HG03565 (cell line): ENCODE data around the gene RLN2.
"Not testable (repeated sequence)": the region's sequence is repeated elsewhere in the genome, so short reads cannot be mapped to it uniquely, and the experiment has no call there.

Experiments used
- ATAC-seq: cut with Tn5 transposase; IDR thresholded peaks from one replicate; pipeline ENCODE4 v1.9.1; 2021; ENCODE audit warnings: mild to moderate bottlenecking, moderate library complexity; ENCODE audit not compliant: unreplicated experiment

Gene RLN2, protein sequence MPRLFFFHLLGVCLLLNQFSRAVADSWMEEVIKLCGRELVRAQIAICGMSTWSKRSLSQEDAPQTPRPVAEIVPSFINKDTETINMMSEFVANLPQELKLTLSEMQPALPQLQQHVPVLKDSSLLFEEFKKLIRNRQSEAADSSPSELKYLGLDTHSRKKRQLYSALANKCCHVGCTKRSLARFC

DNA sequence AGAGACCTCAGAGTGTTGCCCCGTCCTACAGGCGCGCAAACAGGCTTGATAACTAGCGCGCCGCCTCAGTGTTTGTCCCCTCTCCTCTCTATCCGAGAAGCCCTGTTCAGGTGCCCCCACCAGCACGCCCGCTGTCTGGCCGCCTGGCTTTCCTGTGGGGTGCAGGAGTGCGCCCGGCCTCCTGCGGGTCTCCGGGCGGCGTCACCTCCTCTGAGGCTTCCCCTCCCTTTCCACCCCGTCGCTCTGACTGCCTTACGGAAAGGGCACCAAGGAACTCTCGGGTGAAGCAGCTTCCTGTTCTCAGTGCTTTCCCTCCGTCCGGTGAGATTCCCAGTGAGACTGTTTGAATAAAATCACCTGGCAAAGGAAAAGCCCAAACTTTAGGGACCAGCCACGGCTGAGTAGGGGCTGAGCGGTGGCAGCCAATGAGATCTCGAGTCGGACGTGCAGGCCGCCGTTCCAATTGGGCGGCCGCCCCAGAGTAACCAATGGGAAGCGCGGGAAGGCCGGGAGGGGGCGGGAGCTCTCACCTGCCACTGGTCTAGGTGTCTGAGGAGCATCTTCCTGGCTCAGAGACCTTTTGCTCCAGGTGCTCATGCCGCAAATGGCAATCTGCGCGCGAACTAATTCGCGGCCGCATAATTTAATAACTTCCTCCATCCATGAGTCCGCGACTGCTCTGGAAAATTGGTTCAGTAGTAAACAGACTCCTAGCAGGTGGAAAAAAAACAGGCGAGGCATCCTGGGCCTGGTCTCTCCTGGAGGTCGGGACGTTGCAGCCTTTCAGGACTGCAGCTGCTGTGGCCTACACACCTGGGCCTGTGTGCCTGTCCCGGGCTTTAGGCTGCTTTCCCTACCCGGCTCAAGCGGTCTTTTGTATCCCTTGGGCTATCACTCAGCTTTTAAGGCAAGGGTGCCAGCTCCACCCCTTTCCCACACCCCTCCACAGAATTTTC lies at the start of gene RLN2:
RLN2 (minus strand) TSS at position 877 of the 956 bp plus-strand sequence; CDS start at position 741, 136 bp downstream.
- peak; percentile 98 for ATAC-seq

DNA sequence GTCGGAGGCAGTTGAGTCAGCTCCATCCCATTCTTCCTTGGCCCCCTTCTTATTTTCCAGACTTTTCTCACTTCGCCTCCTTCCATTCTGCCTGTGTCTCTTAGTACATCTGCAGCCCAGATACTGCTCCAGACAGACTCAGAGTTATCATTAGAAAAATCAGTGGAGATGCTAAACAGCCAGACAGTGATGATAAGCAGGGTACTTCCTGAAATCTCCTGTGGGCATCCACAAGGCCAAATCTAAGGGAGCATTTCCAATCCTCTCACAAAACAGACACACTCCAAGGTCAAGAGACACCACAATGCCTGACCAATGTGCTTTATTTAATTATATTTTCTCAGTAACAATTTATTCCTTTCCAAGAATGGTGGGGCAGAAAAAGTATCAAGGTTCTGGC lies 49.7 kb upstream of the RLN2 start:
- ATAC-seq, result no peak

DNA sequence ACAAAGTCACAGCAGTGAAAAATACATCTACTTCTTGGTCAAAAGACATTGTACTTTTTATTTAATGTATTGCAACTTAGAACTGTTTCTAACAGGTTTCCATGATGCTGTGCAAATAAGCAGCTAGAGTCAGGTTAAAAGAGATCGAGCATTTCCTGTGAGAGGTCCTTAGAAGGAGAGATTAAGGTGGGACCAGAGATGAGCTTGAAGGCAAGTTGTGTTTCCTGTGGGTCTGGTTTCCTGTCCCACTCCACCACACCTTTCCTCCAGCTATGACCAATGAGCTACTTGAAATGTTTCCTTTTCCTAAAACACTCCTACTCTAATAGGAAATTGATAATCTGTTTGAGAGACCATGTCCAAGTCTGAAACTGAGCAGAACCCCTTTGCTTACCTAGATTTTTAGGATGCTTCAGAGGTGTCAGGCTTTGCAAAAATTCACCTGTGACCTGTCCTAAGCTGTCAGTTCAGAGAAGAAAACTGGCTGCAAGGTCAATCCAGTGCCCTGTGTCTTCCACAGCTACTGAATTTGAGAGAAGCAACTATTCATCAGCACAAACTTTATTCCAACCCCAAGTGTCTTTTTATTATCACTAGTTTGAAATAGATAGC lies 48.2 kb upstream of the RLN2 start:
- ATAC-seq, result no peak

DNA sequence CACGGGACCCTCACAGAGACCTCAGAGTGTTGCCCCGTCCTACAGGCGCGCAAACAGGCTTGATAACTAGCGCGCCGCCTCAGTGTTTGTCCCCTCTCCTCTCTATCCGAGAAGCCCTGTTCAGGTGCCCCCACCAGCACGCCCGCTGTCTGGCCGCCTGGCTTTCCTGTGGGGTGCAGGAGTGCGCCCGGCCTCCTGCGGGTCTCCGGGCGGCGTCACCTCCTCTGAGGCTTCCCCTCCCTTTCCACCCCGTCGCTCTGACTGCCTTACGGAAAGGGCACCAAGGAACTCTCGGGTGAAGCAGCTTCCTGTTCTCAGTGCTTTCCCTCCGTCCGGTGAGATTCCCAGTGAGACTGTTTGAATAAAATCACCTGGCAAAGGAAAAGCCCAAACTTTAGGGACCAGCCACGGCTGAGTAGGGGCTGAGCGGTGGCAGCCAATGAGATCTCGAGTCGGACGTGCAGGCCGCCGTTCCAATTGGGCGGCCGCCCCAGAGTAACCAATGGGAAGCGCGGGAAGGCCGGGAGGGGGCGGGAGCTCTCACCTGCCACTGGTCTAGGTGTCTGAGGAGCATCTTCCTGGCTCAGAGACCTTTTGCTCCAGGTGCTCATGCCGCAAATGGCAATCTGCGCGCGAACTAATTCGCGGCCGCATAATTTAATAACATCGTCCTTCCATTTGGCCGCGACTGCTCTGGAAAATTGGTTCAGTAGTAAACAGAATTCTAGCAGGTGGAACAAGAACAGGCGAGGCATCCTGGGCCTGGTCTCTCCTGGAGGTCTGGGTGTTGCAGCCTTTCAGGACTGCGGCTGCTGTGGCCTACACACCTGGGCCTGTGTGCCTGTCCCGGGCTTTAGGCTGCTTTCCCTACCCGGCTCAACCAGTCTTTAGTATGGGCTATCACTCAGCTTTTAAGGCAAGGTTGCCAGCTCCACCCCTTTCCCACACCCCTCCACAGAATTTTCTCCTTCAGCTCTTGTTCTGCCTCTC lies 34.8 kb upstream of the RLN2 start, which contains the start of gene RLN1:
RLN1 (minus strand) TSS at position 885 of the 990 bp plus-strand sequence; CDS start at position 755, 130 bp downstream.
- peak; percentile 97 for ATAC-seq

DNA sequence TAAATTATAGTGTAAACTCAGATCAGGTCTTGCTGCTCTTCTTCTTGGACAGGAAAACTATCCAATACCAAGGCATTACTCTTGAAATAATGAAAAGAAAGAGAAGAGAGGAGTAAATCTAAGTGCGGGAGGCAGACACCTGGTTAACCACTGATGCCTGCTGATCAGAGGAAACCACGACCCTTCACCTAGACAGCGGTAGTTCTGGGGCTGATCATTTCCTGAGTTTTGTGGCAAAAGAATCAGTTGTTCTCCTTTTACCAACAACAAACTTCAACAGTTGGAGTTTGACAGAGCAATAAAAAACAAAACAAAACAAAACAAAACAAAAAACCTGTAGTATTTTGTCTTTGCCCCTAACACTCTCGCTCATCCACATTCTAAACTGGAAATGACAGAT lies 32.2 kb upstream of the RLN2 start:
- no peak for ATAC-seq

DNA sequence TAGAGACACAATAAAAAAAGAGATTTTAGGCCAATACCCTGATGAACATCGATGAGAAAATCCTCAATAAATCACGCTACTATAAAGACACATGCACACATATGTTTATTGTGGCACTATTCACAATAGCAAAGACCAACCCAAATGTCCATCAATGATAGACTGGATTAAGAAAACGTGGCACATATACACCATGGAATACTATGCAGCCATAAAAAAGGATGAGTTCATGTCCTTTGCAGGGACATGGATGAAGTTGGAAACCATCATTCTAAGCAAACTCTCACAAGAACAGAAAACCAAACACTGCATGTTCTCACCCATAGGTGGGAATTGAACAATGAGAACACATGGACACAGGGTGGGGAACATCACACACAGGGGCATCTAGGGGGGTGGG lies 26.8 kb upstream of the RLN2 start:
- not testable (repeated sequence) for ATAC-seq

DNA sequence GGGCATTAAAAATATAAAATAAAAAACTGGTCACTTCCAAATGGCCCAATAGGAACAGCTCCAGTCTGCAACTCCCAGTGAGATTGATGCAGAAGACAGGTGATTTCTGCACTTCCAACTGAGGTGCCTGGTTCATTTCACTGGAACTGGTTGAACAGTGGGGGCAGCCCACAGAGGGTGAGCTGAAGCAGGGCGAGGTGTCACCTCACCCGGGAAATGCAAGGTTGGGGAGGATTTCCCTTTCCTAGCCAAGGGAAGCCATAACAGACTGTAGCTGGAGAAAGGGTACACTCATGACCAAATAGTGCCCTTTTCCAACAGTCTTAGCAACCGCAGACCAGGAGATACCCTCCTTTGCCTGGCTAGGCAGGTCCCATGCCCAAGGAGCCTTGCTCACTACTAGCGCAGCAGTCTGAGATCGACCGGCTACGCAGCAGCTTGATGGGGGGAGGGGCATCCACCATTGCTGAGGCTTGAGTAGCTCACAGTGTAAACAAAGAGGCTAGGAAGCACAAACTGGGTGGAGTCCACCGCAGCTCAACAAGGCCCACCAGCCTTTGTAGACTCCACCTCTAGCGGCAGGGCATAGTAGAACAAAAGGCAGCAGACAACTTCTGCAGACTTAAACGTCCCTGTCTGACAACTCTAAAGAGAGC lies 22.5 kb upstream of the RLN2 start:
- no peak for ATAC-seq

DNA sequence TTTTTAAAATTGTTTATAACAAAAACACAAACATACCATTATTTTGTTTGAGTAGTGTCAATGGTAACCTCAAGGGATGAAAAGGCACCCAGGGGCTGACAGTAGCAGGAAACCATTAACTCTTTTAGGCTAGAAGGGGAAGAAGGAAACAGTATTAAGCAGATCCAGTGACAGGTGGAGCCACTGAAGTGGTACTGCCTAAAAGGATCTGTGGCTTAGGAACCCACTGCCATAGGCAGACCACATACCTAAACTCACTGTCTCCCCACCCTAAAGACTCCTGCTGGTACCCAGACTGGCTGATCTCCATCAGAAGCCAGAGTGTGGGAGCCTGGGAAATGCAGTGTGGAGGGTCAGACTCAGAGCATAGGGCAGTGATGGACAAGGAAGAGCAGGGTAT lies 21.7 kb upstream of the RLN2 start:
- ATAC-seq, result no peak

DNA sequence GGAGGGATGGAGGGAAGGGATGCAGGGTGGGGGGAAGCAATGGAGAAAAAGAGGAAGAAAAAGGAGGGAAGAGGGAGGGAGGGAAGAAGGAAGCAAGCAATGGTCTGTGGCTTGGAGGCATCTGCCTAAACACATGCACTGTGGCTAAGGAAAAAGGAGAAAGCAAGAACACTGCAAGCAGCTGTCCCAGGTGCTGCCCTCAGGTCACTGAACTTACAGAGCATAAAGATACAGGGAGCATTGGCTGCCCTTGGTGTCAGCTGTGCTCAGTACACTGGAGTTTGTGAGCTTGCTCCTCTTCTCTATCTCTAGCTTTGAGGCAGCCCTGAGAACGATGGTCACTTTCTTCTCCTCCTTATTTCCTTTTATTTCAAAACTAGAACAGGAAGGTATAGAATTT lies 17.1 kb upstream of the RLN2 start:
- ATAC-seq, result not testable (repeated sequence)

DNA sequence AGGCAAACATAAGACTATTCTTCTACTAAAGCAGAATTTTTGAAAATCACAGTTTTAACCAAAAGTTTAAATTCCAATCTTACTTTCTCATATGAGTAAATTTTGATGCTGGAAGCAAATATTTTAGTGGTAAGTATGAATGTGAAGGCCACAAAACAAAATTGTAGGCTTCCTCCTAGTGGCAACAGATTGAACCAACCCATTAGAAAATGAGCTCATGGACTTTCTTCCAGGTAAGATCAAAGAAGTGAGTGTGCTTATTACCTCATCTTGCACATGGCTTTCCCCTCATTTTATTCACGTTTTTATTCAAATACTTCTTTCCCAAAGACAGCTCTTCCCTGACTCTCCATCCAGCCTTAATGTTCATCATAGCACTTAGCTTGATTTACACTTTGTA lies 16.5 kb upstream of the RLN2 start:
- no peak for ATAC-seq

DNA sequence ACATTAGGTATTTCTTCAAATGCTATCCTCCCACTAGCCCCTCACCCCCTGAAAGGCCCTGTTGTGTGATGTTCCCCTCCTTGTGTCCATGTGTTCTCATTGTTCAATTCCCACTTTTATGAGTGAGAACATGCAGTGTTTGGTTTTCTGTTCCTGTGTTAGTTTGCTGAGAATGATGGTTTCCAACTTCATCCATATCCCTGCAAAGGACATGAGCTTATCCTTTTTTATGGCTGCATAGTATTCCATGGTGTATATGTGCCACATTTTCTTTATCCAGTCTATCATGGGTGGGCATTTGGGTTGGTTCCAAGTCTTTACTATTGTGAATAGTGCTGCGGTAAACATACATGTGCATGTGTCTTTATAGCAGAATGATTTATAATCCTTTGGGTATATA lies 11.9 kb upstream of the RLN2 start:
- not testable (repeated sequence) for ATAC-seq

DNA sequence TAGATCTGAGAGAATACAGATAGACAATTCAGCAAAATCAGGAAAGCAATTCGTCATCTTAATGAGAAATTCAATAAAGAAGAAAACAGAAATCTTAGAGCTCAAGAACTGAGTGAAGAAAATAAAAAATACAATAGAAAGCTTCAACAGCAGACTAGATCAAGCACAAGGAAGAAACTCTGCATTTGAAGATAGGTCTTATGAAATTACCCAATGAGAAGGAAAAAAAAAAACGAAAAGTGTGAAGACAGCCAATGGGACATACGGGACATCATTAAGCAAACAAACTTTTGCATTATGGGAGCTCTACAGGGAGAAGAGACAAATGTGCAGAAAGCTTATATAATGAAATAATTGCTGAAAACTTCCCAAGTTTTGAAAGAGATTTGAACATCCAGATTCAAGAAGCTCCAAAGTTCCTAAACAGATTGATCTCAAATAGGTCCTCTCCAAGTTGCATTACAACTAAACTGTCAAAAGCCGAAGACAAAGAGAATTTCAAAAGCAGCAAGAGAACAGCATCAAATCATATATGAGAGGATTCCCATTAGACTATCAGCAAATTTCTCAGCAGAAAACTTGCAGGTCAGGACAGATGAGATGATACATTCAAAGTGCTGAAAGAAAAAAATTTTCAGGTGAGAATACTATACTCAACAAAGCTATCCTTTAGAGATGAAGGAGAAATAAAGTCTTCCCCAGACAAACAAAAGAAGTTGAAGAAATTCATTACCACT lies 10.8 kb upstream of the RLN2 start:
- ATAC-seq, result no peak

DNA sequence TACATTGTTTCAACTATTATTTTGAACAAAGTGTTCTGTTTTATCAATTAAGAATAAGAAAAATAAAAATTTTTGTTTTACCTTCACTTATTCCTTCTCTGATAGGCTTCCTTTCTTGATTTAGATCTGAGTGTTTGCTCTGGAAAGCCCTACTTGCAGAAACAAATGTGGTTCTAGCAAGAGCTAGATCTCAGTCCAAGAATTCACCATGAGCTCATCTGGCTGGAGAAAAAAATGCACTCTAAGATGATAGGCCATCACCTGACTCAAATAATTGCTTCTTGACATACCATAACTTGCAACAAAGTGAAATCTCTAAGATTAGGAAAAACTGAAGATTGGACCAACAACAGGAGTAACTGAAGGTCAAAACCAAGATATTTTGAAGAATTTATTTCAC lies 6.3 kb upstream of the RLN2 start:
- no peak for ATAC-seq

DNA sequence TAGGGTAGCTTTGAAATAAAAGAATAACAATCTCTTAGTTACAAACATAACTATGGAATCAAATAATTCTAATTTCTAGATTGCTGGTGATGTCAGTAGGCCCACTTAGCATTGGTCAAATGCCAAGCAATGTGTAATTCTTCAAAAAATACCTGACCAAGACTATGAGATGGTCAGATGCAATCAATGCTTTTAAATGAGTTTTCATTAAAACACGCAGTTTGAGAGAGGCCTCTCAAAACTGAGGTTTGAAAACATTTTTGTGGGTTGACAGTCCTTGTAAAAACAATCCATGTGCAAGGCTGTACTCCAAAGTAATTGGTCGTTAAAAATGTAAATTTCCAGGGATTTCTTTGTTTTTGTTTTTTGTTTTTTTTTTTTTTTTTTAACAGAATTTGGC lies 1.2 kb upstream of the RLN2 start:
- ATAC-seq, result no peak

DNA sequence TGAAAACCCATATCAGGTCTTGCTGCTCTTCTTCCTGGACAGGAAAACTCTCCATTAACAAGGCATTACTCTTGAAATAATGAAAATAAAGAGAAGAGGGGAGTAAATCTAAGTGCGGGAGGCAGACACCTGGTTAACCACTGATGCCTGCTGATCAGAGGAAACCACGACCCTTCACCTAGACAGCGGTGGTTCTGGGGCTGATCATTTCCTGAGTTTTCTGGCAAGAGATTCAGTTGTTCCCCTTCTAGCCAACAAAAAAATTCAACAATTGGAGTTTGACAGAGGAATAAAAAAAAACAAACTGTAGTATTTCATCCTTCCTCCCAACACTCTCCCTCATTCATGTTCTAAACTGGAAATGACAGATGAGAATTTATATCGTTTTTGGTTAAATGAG lies 3.0 kb downstream of the RLN2 start:
- no peak for ATAC-seq

DNA sequence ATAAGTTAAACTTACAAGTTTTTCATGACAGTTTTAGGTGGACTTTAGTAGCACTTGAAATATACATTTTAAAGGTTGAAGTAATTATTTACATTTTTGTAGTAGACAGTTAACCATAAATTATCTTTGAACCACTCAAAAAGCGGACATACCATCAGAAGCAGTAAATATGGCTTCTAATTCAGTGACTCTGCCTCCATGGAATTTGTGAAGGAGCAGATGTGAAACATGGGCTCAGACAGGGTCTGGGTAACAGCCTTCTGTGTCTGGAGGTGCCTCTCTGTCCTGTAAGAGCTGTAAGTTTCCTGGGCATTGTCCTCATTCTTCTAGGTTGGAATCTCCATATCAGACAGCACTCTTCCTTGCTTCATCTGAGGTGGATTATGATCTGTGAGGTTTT lies 12.4 kb downstream of the RLN2 start:
- no peak for ATAC-seq

DNA sequence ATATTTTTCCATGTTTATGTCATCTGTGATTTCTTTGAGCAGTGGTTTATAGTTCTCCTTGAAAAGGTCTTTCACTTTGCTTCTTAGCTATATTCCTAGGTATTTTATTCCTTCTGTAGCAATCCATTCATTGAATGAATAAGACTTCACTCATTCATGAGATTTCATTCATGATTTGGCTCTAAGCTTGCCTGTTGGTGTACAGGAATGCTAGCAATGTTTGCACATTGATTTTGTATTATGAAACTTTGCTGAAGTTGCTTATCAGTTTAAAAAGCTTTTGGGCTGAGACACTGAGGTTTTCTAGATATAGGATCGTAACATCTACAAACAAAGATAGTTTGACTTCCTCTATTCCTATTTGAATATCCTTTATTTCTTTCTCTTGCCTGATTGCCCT lies 15.9 kb downstream of the RLN2 start:
- ATAC-seq, result no peak

DNA sequence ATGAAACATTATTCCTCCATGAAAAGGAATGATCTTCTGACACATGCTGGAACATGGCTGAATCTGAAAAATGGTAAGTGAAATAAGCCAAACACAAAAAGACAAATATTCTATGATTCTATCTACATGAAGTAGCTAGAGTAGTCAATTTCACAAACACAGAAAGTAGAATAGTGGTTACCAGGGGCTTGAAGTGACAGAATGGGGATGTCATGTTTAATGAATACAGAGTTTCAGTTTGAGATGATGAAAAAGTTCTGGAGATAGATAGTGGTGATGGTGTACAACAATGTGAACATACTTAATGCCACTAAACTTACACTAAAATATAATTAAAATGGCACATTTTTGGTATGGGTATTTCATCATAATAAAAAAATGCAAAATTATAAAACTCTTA lies 18.3 kb downstream of the RLN2 start:
- ATAC-seq, result no peak

DNA sequence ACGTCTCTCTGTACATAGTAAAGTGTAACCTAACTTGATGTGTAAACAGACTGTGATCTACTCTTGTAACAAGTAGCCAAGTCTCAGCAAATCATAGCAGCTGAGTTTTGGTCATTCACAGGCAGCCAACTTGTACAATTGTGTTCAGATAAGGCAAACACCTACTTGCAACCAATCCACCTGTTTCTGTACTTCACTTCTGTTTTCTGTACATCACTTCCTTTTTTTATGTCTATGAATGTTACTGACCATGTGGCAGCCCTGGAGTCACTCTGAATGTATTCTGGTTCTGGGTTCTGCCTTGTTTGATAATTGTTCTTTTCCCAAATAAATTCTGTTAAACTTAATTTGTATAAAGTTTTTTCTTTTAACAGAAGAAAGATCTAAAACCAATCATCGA lies 26.0 kb downstream of the RLN2 start:
- peak; percentile 79 for ATAC-seq
